HL-60 (cell line): ENCODE measurements around the gene DNAJC10.

Source experiments
- CTCF ChIP-seq: IDR thresholded peaks from one replicate; pipeline ENCODE4 v1.5.1; 2011; ENCODE audit warnings: low read length, control low read depth, inconsistent platforms; ENCODE audit not compliant: insufficient read depth
- GABPA ChIP-seq: IDR thresholded peaks from 2 replicates; pipeline ENCODE4 v1.6.1; 2012; ENCODE audit warnings: low read depth
- POLR2AphosphoS5 ChIP-seq: IDR thresholded peaks from 2 replicates; pipeline ENCODE4 v1.6.1; 2012; ENCODE audit warnings: low read depth

- TF ChIP-seq GABPA (no peak), CTCF (no peak), POLR2AphosphoS5 (no peak)
Measured at GRCh38 chr2:182818925-182819324, 102.9 kb downstream of the DNAJC10 start.
